Endothelial cell of umbilical vein (primary cell): ENCODE data around the gene MGAT4A. TPM values are rescaled to one million over a fixed set of nuclear protein-coding genes. Genes with fewer than 3 reads are reported as not detected.

Experiments used
- BruUV-seq: library from RNA; stranded (reverse); fragments of 400-500 nt; replicated peaks from 2 replicates; lab custom pipeline; 2021; lab: Mats Ljungman, UMichigan
- CTCF ChIA-PET: fragments of 300-600, 350-600 bp; sonication (Branson Sonifier 250); formaldehyde crosslinking; loops from one replicate; lab custom pipeline; 2021; ENCODE audit warnings: antibody characterized with exemption, inconsistent platforms; lab: Charles Lee
- POLR2A ChIA-PET: fragments of 300-600, 350-600 bp; sonication (Branson Sonifier 250); formaldehyde crosslinking; loops from one replicate; lab custom pipeline; 2021; ENCODE audit warnings: antibody characterized with exemption, inconsistent platforms; lab: Charles Lee
- DNase-seq: peaks from one replicate; pipeline ENCODE4 v3.0.0-alpha.2; 2011; ENCODE audit warnings: low read depth, low spot score
- FAIRE-seq: peaks from 2 replicates; lab custom pipeline; 2011; peaks lifted over from hg19 to GRCh38; lab: Jason Lieb, UNC
- H2AFZ ChIP-seq: 2 replicates; pipeline ENCODE4 v1.6.0; 2012; ENCODE audit warnings: low read depth, low read length, control low read depth, inconsistent platforms
- H3K27ac ChIP-seq: 2 replicates; pipeline ENCODE4 v1.5.1; 2011; ENCODE audit warnings: low read depth, mild to moderate bottlenecking, control low read depth, low read length, moderate library complexity; ENCODE audit not compliant: insufficient read depth
- H3K27me3 ChIP-seq, 2 experiments: 2 replicates each; pipeline versions ENCODE4 v1.6.0 to v1.6.1; 2011; ENCODE audit warnings: low read length in 2 of 2, mixed read lengths in 1 of 2; ENCODE audit not compliant: control insufficient read depth in 2 of 2, insufficient read depth in 2 of 2
- H3K36me3 ChIP-seq, 2 experiments: 2 replicates in 1 of 2; 3 replicates in 1 of 2; pipeline ENCODE4 v1.5.1; 2011; ENCODE audit warnings: low read length in 2 of 2, mild to moderate bottlenecking in 1 of 2, moderate library complexity in 1 of 2; ENCODE audit not compliant: control insufficient read depth in 2 of 2, insufficient read depth in 2 of 2; ENCODE audit errors: extremely low read depth in 1 of 2
- H3K4me1 ChIP-seq: 3 replicates; pipeline ENCODE4 v1.5.1; 2011; ENCODE audit warnings: mild to moderate bottlenecking, low read length; ENCODE audit not compliant: control insufficient read depth, insufficient read depth; ENCODE audit errors: extremely low read depth
- H3K4me2 ChIP-seq: 2 replicates; pipeline ENCODE4 v1.6.1; 2011; ENCODE audit warnings: low read length, control low read depth, mixed read lengths; ENCODE audit not compliant: insufficient read depth
- H3K4me3 ChIP-seq, 3 experiments: fragments of 200-600 bp in 1 of 3; sonication (generic), shearing (Covaris generic) in 1 of 3; replicated peaks in 1 of 3; 2 replicates each; pipeline ENCODE4 v1.5.1; 2011 to 2016; ENCODE audit warnings: control low read depth in 3 of 3, low read length in 3 of 3, mild to moderate bottlenecking in 2 of 3, inconsistent platforms in 1 of 3, low read depth in 1 of 3, moderate library complexity in 1 of 3; ENCODE audit not compliant: insufficient read depth in 1 of 3
- H3K79me2 ChIP-seq: 2 replicates; pipeline ENCODE4 v1.6.0; 2012; ENCODE audit warnings: low read length, inconsistent platforms; ENCODE audit not compliant: control insufficient read depth, insufficient read depth
- H3K9ac ChIP-seq: replicated peaks from 2 replicates; pipeline ENCODE3; 2011; ENCODE audit warnings: low read length, control low read depth; ENCODE audit not compliant: insufficient read depth; ENCODE audit errors: extremely low read depth
- H3K9me1 ChIP-seq: replicated peaks from 3 replicates; pipeline ENCODE4 v1.6.0; 2011; ENCODE audit warnings: mild to moderate bottlenecking, low read length; ENCODE audit not compliant: control insufficient read depth, insufficient read depth; ENCODE audit errors: extremely low read depth
- H3K9me3 ChIP-seq: replicated peaks from 2 replicates; pipeline ENCODE4 v1.5.1; 2012; ENCODE audit warnings: low read length, inconsistent platforms; ENCODE audit not compliant: control insufficient read depth, insufficient read depth
- H4K20me1 ChIP-seq: replicated peaks from 2 replicates; pipeline ENCODE3; 2011; ENCODE audit warnings: mild to moderate bottlenecking, low read length; ENCODE audit not compliant: control insufficient read depth, insufficient read depth; ENCODE audit errors: extremely low read depth
- CTCF ChIP-seq, 2 donors: IDR thresholded peaks; 1 replicate in 1 of 2; 2 replicates in 1 of 2; pipeline ENCODE4 v1.5.1; 2011; ENCODE audit warnings: low read length in 2 of 2, mild to moderate bottlenecking in 2 of 2, moderate library complexity in 2 of 2, control low read depth in 1 of 2, inconsistent platforms in 1 of 2, low read depth in 1 of 2; ENCODE audit not compliant: insufficient read depth in 1 of 2; ENCODE audit errors: extremely low read depth in 1 of 2
- EZH2 ChIP-seq: IDR thresholded peaks from 2 replicates; pipeline ENCODE4 v1.6.1; 2012; ENCODE audit warnings: borderline replicate concordance, low read depth, mild to moderate bottlenecking, moderate library complexity, low read length, inconsistent platforms; ENCODE audit not compliant: severe bottlenecking
- FOS ChIP-seq: IDR thresholded peaks from 2 replicates; pipeline ENCODE4 v1.6.1; 2011; ENCODE audit warnings: mild to moderate bottlenecking, low read length, moderate library complexity, borderline replicate concordance; ENCODE audit not compliant: insufficient read depth
- GATA2 ChIP-seq: IDR thresholded peaks from 2 replicates; pipeline ENCODE4 v1.7.0; 2011; ENCODE audit warnings: low read depth, mild to moderate bottlenecking, moderate library complexity, mixed read lengths, low read length; ENCODE audit not compliant: insufficient read length, insufficient read depth
- JUN ChIP-seq: IDR thresholded peaks from 2 replicates; pipeline ENCODE4 v1.6.1; 2011; ENCODE audit warnings: borderline replicate concordance, low read depth; ENCODE audit not compliant: insufficient read length, insufficient read depth
- POLR2AphosphoS5 ChIP-seq: IDR thresholded peaks from 2 replicates; pipeline ENCODE4 v1.6.1; 2012; ENCODE audit warnings: low read depth, mild to moderate bottlenecking, control low read depth, low read length, moderate library complexity; ENCODE audit not compliant: insufficient read depth
- dilution Hi-C: fragments of 300-500 bp; cut with MboI; formaldehyde crosslinking; loops from one replicate; pipeline ENCODE4 v1.15.0; 2019; ENCODE audit warnings: low sequenced_read_pairs; ENCODE audit not compliant: extremely low pct_ligation_motif_present
- intact Hi-C: fragments of 100-400 bp; cut with micrococcal nuclease; formaldehyde crosslinking; loops from one replicate; pipeline ENCODE4 v1.10.0; 2022
- polyA plus RNA-seq, 4 experiments: library from polyadenylated mRNA; depleted of rRNA in 3 of 4; stranded (reverse) in 3 of 4; unstranded in 1 of 4; fragments of >200 nt; gene quantifications; 2 replicates each; pipeline versions ENCODE4 v1.2.1 to v1.2.3, GENCODE V29; 2011 to 2012; ENCODE audit warnings: missing spikeins in 1 of 4
- total RNA-seq: library from RNA; stranded (reverse); gene quantifications from 2 replicates; pipeline ENCODE4 v1.2.3, GENCODE V29; 2021

The MGAT4A gene
- total and polyA plus RNA-seq, 2 donors (not counting 3 experiments of a cell fraction or from before 2014, with no cell fraction given) = 9.2 to 42.2 TPM

GRCh38 chr2:98716786-98717185, 14.1 kb downstream of the MGAT4A start:
- CTCF ChIA-PET = no interaction called here
- POLR2A ChIA-PET = no interaction called here
- Histone ChIP-seq H3K79me2 (peaks cover 66% of the 10 kb centered on the region), H3K27me3 (no peaks in the 10 kb centered on the region), H3K9me3 (no peaks in the 10 kb centered on the region), H2AFZ (no peak overlapping the region), H4K20me1 (no peaks in the 10 kb centered on the region), H3K4me3 (no peak overlapping the region), H3K4me2 (no peak overlapping the region), H3K27ac (no peak overlapping the region), H3K9ac (no peak overlapping the region), H3K4me1 (peaks cover 8% of the 10 kb centered on the region), H3K9me1 (no peaks in the 10 kb centered on the region), H3K36me3 (peaks cover 0 to 5% of the 10 kb centered on the region in 2 experiments)
- dilution Hi-C loops = no loop called here
- BruUV-seq = no TSS peak
- TF ChIP-seq CTCF (IDR thresholded peaks at IDR 0.05; ENCODE audit: extremely low read depth in 1 of 2, insufficient read depth in 1 of 2, low read depth in 1 of 2, low read length in 2 of 2) (no peak), FOS (no peak), EZH2 (no peak)
- FAIRE-seq (no peak), DNase-seq (no peak)
- intact Hi-C loops = no loop called here

GRCh38 chr2:98715812-98716451, 15.0 kb downstream of the MGAT4A start:
- no peaks in the 10 kb centered on the region for H4K20me1 ChIP-seq
- dilution Hi-C loops (no loop called here), intact Hi-C loops (no loop called here)
- no TSS peak for BruUV-seq
- DNase-seq (no peak), FAIRE-seq (no peak)
- no peaks in the 10 kb centered on the region for H3K9me1 ChIP-seq
- ChIA-PET POLR2A (no interaction called here), CTCF (interaction anchor here (1.2 to 1.6 kb wide), 2 partner anchors 14 to 67 kb away, joined by 3 to 5 read pairs; no protein-coding TSS in a partner anchor)
- peaks cover 0 to 5% of the 10 kb centered on the region in 2 experiments for H3K36me3 ChIP-seq
- no peak overlapping the region for H3K27ac ChIP-seq
- H2AFZ ChIP-seq = no peak overlapping the region
- H3K9ac ChIP-seq = no peak overlapping the region
- H3K27me3 ChIP-seq = no peaks in the 10 kb centered on the region
- H3K4me2 ChIP-seq = no peak overlapping the region
- no peaks in the 10 kb centered on the region for H3K9me3 ChIP-seq
- H3K4me3 ChIP-seq = no peak overlapping the region
- peaks cover 68% of the 10 kb centered on the region for H3K79me2 ChIP-seq
- no peak for TF ChIP-seq JUN
- no peak for TF ChIP-seq POLR2AphosphoS5
- TF ChIP-seq GATA2 = no peak
- peaks cover 17% of the 10 kb centered on the region for H3K4me1 ChIP-seq
